Rectal smooth muscle tissue (tissue), 1 donor: ENCODE data around the gene ID2.

ENCODE experiments used
- H3K27ac ChIP-seq: one replicate; pipeline ENCODE4 v1.7.0; 2013; ENCODE audit warnings: low read depth, low read length, inconsistent platforms
- H3K27me3 ChIP-seq: one replicate; pipeline ENCODE4 v1.7.0; 2013; ENCODE audit warnings: low read length; ENCODE audit not compliant: control insufficient read depth, insufficient read depth
- H3K36me3 ChIP-seq: one replicate; pipeline ENCODE4 v1.7.0; 2013; ENCODE audit warnings: low read length; ENCODE audit not compliant: control insufficient read depth, insufficient read depth
- H3K4me1 ChIP-seq: one replicate; pipeline ENCODE4 v1.7.0; 2013; ENCODE audit warnings: low read length; ENCODE audit not compliant: control insufficient read depth, insufficient read depth
- H3K4me3 ChIP-seq: one replicate; pipeline ENCODE4 v1.7.0; 2013; ENCODE audit warnings: low read length
- H3K9ac ChIP-seq: one replicate; pipeline ENCODE4 v1.7.0; 2013; ENCODE audit warnings: low read length

The ID2 gene

GRCh38 chr2:8676921-8677645 is 4.8 kb upstream of the ID2 start:
- Histone ChIP-seq H3K4me3 (peak overlapping the region; percentile 60), H3K4me1 (peaks cover 16% of the 10 kb centered on the region), H3K9ac (peak overlapping the region; percentile 68), H3K36me3 (no peaks in the 10 kb centered on the region), H3K27ac (peak overlapping the region; percentile 99), H3K27me3 (no peaks in the 10 kb centered on the region)

DNA sequence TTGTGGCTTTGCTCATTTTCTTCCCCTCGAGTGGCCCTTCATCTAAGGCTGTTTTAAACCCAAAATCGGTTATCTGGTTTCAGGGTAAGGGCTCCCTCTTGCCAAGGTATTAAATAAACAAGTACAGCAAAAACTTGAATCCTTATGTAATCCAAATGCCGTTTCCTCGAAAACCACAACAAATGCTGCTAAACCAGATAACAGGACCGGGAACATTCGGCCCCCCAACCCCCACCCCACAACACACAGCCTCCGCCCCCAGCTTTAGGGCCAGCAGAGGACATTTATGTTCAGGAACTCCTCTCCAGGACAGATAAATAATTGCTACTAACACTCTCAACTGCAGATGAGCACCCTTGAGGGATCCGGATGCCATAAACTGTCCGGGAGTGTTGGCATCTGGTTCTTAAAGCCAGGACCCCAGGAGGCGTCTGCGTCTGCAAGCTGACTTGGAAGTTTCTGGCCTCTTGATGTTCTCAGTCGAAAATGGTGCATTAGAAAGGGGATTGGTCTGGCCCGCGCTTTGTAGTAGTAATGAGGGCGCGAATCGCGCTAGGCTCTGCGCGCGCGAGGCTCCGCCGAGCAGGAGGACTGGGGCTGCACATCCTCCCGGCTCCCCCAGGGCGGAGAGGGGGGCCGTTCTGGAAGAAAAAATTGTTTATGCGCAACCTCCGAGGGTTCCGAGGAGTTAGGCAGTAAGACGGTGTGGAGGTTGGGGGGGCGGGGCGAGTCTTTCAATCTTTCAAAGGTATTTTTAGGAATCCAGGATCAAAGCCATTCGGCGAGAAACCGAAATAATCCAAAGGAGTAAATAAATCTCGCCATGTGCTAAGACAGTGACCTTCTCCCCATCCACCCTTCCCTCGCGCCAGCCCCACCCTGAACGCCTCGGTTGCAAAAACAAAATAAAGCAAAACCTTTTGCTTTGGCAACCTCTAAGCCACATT is 3.9 kb upstream of the ID2 start:
- Histone ChIP-seq H3K27me3 (no peaks in the 10 kb centered on the region), H3K9ac (no peak overlapping the region), H3K36me3 (no peaks in the 10 kb centered on the region), H3K27ac (peak overlapping the region; percentile 99), H3K4me1 (peaks cover 16% of the 10 kb centered on the region), H3K4me3 (peak overlapping the region; percentile 60)

GRCh38 chr2:8678731-8679566 is 2.9 kb upstream of the ID2 start:
- peak overlapping the region; percentile 99 for H3K27ac ChIP-seq
- no peaks in the 10 kb centered on the region for H3K36me3 ChIP-seq
- peak overlapping the region; percentile 73 for H3K4me3 ChIP-seq
- H3K9ac ChIP-seq: peak overlapping the region; percentile 72
- no peaks in the 10 kb centered on the region for H3K27me3 ChIP-seq
- peaks cover 16% of the 10 kb centered on the region for H3K4me1 ChIP-seq

DNA sequence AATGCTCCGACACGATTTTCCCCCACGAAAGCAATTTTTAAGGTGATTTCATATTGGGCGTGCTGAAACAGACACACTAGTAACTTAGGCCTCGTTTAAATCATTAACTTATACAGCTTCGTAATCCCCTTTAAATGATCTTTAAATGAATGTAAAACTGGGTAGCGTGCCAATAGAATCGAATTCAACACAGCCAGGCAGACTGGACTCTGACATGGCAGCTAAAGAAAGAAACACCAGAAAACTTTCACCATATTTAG is 2.4 kb upstream of the ID2 start:
- peaks cover 16% of the 10 kb centered on the region for H3K4me1 ChIP-seq
- H3K36me3 ChIP-seq: no peaks in the 10 kb centered on the region
- H3K27ac ChIP-seq: peak overlapping the region; percentile 99
- H3K9ac ChIP-seq: peak overlapping the region; percentile 72
- H3K4me3 ChIP-seq: peak overlapping the region; percentile 73
- H3K27me3 ChIP-seq: no peaks in the 10 kb centered on the region

- H3K4me3 ChIP-seq: peak overlapping the region; percentile 73
- no peaks in the 10 kb centered on the region for H3K27me3 ChIP-seq
- H3K36me3 ChIP-seq: no peaks in the 10 kb centered on the region
- H3K9ac ChIP-seq: peak overlapping the region; percentile 72
- H3K27ac ChIP-seq: peak overlapping the region; percentile 99
- peaks cover 16% of the 10 kb centered on the region for H3K4me1 ChIP-seq
These were observed 1.8 kb upstream of the ID2 start for GRCh38 chr2:8679827-8680731.

- Histone ChIP-seq H3K4me3 (peak overlapping the region; percentile 75), H3K27me3 (no peaks in the 10 kb centered on the region), H3K9ac (peak overlapping the region; percentile 58), H3K27ac (peak overlapping the region; percentile 99), H3K4me1 (peaks cover 14% of the 10 kb centered on the region), H3K36me3 (no peaks in the 10 kb centered on the region)
These were observed 765 bp upstream of the ID2 start for GRCh38 chr2:8680822-8681760.

DNA sequence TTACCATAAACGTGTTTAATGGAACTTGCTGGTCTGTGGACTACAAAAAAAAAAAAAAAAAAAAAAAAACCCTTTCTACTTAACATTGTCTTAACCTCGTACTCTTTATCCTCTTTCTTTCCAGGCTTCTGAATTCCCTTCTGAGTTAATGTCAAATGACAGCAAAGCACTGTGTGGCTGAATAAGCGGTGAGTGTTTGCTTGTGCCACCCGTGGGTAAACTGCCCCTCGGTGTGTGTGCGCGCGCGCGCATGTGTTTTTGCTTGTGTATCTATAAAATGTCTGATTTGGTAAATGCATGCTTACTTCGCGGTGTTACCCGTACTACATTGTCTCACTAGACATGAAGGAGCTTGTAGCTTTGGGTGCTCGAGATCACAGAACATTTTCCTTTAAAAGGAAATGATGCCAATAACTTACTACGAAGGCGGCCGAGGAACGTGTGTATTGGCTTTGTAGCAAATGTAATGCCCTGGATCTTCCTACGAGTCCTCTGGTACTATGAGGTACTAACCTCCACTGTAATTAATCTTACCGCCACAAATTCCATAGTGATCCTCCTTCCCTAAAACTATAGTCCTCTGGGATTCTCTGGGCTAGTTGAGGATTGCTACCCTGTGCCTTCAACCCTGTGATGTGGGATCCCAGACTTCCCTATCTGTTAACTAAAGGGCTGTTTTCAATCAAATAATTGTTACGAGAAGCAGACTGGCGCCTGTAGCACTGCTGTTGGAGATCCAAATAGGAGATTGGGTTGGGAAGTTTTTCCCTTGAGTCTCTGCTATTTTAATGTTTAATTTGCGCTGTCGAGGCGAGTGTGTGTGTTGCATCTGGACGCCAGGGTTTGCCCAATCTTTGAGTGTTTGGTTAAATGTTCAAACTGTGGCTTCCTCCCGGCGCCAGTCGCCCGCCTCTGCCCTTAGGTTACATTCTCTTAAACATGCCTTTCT is 1.1 kb downstream of the ID2 start:
- no peaks in the 10 kb centered on the region for H3K27me3 ChIP-seq
- H3K9ac ChIP-seq: peak overlapping the region; percentile 87
- peaks cover 10% of the 10 kb centered on the region for H3K4me1 ChIP-seq
- H3K36me3 ChIP-seq: no peaks in the 10 kb centered on the region
- peak overlapping the region; percentile 90 for H3K27ac ChIP-seq
- peak overlapping the region; percentile 89 for H3K4me3 ChIP-seq

DNA sequence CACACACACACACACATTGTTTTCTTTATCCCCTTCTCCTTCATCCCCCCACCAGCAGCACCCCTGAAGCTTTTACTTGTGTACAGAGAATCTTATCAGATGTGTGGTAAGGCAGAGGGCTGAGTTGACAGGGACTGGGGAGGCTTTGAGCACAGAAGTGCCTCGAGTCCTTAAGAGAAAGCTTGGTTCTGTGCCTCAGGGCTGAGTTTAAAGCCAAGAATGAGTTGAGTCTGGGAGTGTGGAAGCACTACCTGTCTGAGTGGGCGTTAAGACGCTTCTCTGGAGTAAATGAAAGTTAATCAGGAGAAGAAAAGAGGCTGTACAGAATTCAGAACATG is 2.7 kb downstream of the ID2 start:
- Histone ChIP-seq H3K36me3 (no peaks in the 10 kb centered on the region), H3K27ac (peak overlapping the region; percentile 80), H3K9ac (peak overlapping the region; percentile 21), H3K4me3 (peak overlapping the region; percentile 69), H3K27me3 (no peaks in the 10 kb centered on the region), H3K4me1 (peaks cover 10% of the 10 kb centered on the region)

DNA sequence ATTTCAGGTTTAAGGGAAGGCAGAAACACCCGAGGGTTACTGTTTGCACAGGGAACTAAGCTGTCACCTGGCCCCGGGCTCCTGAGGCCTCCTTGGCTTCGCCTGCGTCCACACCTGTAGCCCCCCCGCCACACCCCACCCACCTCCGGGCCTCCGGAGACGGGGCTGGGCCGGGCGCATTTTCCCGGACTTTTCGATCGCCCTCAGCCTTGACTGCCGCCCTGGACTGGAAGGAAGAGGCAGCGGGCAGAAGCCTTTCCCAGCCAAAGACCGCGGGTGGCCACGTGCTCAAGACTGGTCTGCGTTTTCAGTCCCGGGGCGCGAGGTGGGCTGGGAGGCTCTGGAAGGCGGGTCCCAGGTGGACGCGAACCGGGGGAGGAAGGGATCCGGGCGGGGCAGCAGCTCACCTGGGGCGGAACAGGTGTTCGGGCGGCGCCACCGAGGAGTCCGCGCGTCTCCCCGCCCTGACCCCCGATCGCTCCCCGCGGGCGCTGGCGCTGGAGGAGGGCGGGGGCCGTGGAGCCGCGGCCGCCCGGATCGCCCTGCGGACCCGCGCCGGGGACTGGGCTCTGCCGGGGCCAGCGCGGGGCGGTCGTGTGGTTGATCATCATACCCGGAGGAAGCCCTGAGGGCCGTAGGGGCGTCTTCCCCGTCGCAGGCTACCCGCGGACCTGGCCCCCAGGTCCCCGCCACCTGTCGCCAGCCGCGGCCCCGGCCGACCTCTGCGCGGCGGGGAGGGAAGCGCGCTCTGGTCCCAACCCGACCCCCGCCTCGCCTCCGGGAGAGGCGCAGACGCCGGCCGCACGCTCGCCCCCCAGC is 3.2 kb downstream of the ID2 start:
- peak overlapping the region; percentile 80 for H3K27ac ChIP-seq
- peaks cover 10% of the 10 kb centered on the region for H3K4me1 ChIP-seq
- H3K4me3 ChIP-seq: peak overlapping the region; percentile 69
- H3K9ac ChIP-seq: peak overlapping the region; percentile 21
- no peaks in the 10 kb centered on the region for H3K27me3 ChIP-seq
- no peaks in the 10 kb centered on the region for H3K36me3 ChIP-seq
